Activated CD4-positive, CD25-positive, alpha-beta regulatory T cell (primary cell): ENCODE measurements around the gene SEC62.
A peak's percentile ranks its signal among the peaks of the same experiment; 100 is the strongest.
"Not testable (repeated sequence)": the region's sequence is repeated elsewhere in the genome, so short reads cannot be mapped to it uniquely, and the experiment has no call there.

ENCODE experiments used
- DNase-seq, 4 experiments: peaks; one replicate each; lab custom pipeline; 2025; lab: John Stamatoyannopoulos, UW

Gene SEC62

GRCh38 chr3:170016057-170016456, 49.5 kb downstream of the SEC62 start:
- no peak for DNase-seq

- DNase-seq: not testable (repeated sequence)
These were observed 52.7 kb downstream of the SEC62 start for GRCh38 chr3:170019306-170019705.

GRCh38 chr3:170021083-170021482, 54.5 kb downstream of the SEC62 start:
- no peak for DNase-seq

- no peak for DNase-seq
These were observed 55.7 kb downstream of the SEC62 start for GRCh38 chr3:170022336-170022735.

- no peak for DNase-seq
These were observed 56.6 kb downstream of the SEC62 start for GRCh38 chr3:170023165-170023564.

GRCh38 chr3:170024581-170024980, 58.0 kb downstream of the SEC62 start:
- DNase-seq: no peak

- DNase-seq: no peak
These were observed 60.9 kb downstream of the SEC62 start for GRCh38 chr3:170027233-170028102.

GRCh38 chr3:170033489-170033888, 66.9 kb downstream of the SEC62 start:
- no peak for DNase-seq

- DNase-seq: peak; percentile 58 to 68 (median 62)
These were observed 71.1 kb downstream of the SEC62 start, which contains the start of gene GPR160 for GRCh38 chr3:170037463-170038433. TSS of gene GPR160 (plus strand) at chr3:170037995. CDS start at chr3:170083973, 45,978 bp downstream.

- DNase-seq: peak in 1 of 4 experiments; percentile 6
These were observed 72.0 kb downstream of the SEC62 start for GRCh38 chr3:170038434-170039110.

GRCh38 chr3:170040418-170040817, 73.8 kb downstream of the SEC62 start:
- no peak for DNase-seq

- no peak for DNase-seq
These were observed 76.9 kb downstream of the SEC62 start for GRCh38 chr3:170043506-170043905.

- no peak for DNase-seq
These were observed 77.7 kb downstream of the SEC62 start for GRCh38 chr3:170044271-170044670.

GRCh38 chr3:170044795-170045244, 78.2 kb downstream of the SEC62 start:
- DNase-seq: no peak

- DNase-seq: no peak
These were observed 79.9 kb downstream of the SEC62 start for GRCh38 chr3:170046269-170047132.

- DNase-seq: no peak
These were observed 80.5 kb downstream of the SEC62 start for GRCh38 chr3:170047133-170047404.
